Sciatic nerve (tissue), 2 donors: ENCODE data around the gene LTBP4. TPM values are rescaled to one million over a fixed set of nuclear protein-coding genes. Genes with fewer than 3 reads are reported as not detected.
"Not testable (repeated sequence)": the region's sequence is repeated elsewhere in the genome, so short reads cannot be mapped to it uniquely, and the experiment has no call there.

Source experiments
- ATAC-seq: fragments of 200-7000 bp; cut with Tn5 transposase; one replicate; pipeline ENCODE4 v1.9.1; 2020; ENCODE audit warnings: mild to moderate bottlenecking, moderate library complexity
- DNase-seq: peaks from one replicate; pipeline ENCODE4 v3.0.0-alpha.2; 2020; ENCODE audit warnings: low spot score
- intact Hi-C: fragments of 100-400 bp; cut with DNase I; formaldehyde crosslinking; loops from one replicate; pipeline ENCODE4 v1.14.2; 2022
- total RNA-seq: library from RNA; stranded (reverse); fragmentation: NEBNext Ultra II Directional; extraction: Animal tissue kit (Norgen Biotek cat#: 25700); gene quantifications from one replicate; pipeline ENCODE4 v1.2.1, GENCODE V29; 2021
- donor health status: DM: no; HTN: no; CAD: no.
- donor health status: DM: no; HTN: no; CAD: no.

LTBP4 gene
- total RNA-seq, 1 donor from 2014 or later: 1,227 TPM

GRCh38 chr19:40640744-40641143, 39.6 kb downstream of the LTBP4 start:
- ATAC-seq (peak; percentile 27), DNase-seq (no peak)
- intact Hi-C loops: no loop called here

GRCh38 chr19:40641281-40641680, 40.1 kb downstream of the LTBP4 start:
- ATAC-seq (peak; percentile 8), DNase-seq (peak; percentile 73)
- intact Hi-C loops: no loop called here

GRCh38 chr19:40642051-40642706, 41.0 kb downstream of the LTBP4 start:
- ATAC-seq (no peak), DNase-seq (no peak)
- intact Hi-C loops: no loop called here

- ATAC-seq (no peak), DNase-seq (no peak)
- intact Hi-C loops: no loop called here
These were observed 41.7 kb downstream of the LTBP4 start for GRCh38 chr19:40642757-40643305.

GRCh38 chr19:40646743-40647254, 45.6 kb downstream of the LTBP4 start:
- ATAC-seq: no peak
- intact Hi-C loops: no loop called here
- no peak for DNase-seq

- ATAC-seq, DNase-seq, intact Hi-C loops: not testable (repeated sequence)
These were observed 48.9 kb downstream of the LTBP4 start for GRCh38 chr19:40649903-40650675.

- ATAC-seq (peak; percentile 50), DNase-seq (no peak)
- intact Hi-C loops: no loop called here
These were observed 49.7 kb downstream of the LTBP4 start for GRCh38 chr19:40650749-40651305.

- DNase-seq, ATAC-seq, intact Hi-C loops: not testable (repeated sequence)
These were observed 51.1 kb downstream of the LTBP4 start for GRCh38 chr19:40652303-40652702.

- DNase-seq, intact Hi-C loops, ATAC-seq: not testable (repeated sequence)
These were observed 54.5 kb downstream of the LTBP4 start for GRCh38 chr19:40655684-40656083.

- no peak for ATAC-seq
- DNase-seq: no peak
- intact Hi-C loops: no loop called here
These were observed 56.9 kb downstream of the LTBP4 start for GRCh38 chr19:40658031-40658430.

- DNase-seq: no peak
- intact Hi-C loops: no loop called here
- no peak for ATAC-seq
These were observed 57.9 kb downstream of the LTBP4 start for GRCh38 chr19:40659116-40659515.

- intact Hi-C loops: no loop called here
- no peak for DNase-seq
- ATAC-seq: no peak
These were observed 58.4 kb downstream of the LTBP4 start for GRCh38 chr19:40659566-40659965.

GRCh38 chr19:40661616-40662015, 60.4 kb downstream of the LTBP4 start:
- DNase-seq (no peak), ATAC-seq (no peak)
- intact Hi-C loops: loop anchor here (10.0 kb wide), 1 partner anchor 143 kb away; no protein-coding TSS in a partner anchor

GRCh38 chr19:40662925-40663694, 61.9 kb downstream of the LTBP4 start:
- intact Hi-C loops: loop anchor here (10.0 kb wide), 1 partner anchor 142 kb away; no protein-coding TSS in a partner anchor
- ATAC-seq: peak; percentile 86
- DNase-seq: peak; percentile 97

GRCh38 chr19:40663695-40664692, 62.8 kb downstream of the LTBP4 start:
- DNase-seq (no peak), ATAC-seq (peak; percentile 11)
- intact Hi-C loops: loop anchor here (10.0 kb wide), 1 partner anchor 141 kb away; no protein-coding TSS in a partner anchor

GRCh38 chr19:40666803-40667438, 65.8 kb downstream of the LTBP4 start:
- no peak for ATAC-seq
- intact Hi-C loops: loop anchor here (10.0 kb wide), 1 partner anchor 138 kb away; no protein-coding TSS in a partner anchor

GRCh38 chr19:40667602-40668001, 66.4 kb downstream of the LTBP4 start:
- no peak for DNase-seq
- intact Hi-C loops: loop anchor here (10.0 kb wide), 1 partner anchor 137 kb away; no protein-coding TSS in a partner anchor
- ATAC-seq: no peak

More at GRCh38 chr19:40666803-40667438, 65.8 kb downstream of the LTBP4 start:
- DNase-seq: no peak
